ENCODE measurements around the gene KYNU.
"Not testable (repeated sequence)": the region's sequence is repeated elsewhere in the genome, so short reads cannot be mapped to it uniquely, and the experiment has no call there.

DNA sequence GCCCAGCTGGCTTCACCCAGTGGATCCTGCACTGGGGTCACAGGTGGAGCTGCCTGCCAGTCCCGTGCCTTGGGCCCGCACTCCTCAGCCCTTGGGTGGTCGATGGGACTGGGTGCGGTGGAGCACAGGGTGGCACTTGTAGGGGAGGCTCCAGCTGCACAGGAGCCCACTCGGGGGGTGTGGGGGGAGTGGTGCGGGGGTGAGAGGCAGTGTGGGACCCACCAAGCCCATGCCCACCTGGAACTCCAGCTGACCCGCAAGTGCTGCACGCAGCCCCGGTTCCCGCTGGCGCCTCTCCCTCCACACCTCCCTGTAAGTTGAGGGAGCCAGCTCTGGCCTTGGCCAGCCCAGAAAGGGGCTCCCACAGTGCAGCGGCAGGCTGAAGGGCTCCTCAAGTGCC is 212.1 kb downstream of the KYNU start:
- TF ChIP-seq, protein P1, sequence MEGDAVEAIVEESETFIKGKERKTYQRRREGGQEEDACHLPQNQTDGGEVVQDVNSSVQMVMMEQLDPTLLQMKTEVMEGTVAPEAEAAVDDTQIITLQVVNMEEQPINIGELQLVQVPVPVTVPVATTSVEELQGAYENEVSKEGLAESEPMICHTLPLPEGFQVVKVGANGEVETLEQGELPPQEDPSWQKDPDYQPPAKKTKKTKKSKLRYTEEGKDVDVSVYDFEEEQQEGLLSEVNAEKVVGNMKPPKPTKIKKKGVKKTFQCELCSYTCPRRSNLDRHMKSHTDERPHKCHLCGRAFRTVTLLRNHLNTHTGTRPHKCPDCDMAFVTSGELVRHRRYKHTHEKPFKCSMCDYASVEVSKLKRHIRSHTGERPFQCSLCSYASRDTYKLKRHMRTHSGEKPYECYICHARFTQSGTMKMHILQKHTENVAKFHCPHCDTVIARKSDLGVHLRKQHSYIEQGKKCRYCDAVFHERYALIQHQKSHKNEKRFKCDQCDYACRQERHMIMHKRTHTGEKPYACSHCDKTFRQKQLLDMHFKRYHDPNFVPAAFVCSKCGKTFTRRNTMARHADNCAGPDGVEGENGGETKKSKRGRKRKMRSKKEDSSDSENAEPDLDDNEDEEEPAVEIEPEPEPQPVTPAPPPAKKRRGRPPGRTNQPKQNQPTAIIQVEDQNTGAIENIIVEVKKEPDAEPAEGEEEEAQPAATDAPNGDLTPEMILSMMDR (IDR thresholded peaks at IDR 0.05), result not testable (repeated sequence)
- TF ChIP-seq POLR2A (IDR thresholded peaks at IDR 0.05), result not testable (repeated sequence)
